Measurements from ENCODE around the gene PDLIM5.
"Not testable (repeated sequence)": the region's sequence is repeated elsewhere in the genome, so short reads cannot be mapped to it uniquely, and the experiment has no call there.

Gene PDLIM5

GRCh38 chr4:94451695-94452475 is at the start of gene PDLIM5:
Gene PDLIM5, plus strand, starts transcription at chr4:94451942. Its CDS starts 3,347 bp downstream, at chr4:94455289.
- peak; percentile 74 to 94 (median 86) for DNase-seq

GRCh38 chr4:94402439-94402838 is 49.3 kb upstream of the PDLIM5 start:
- DNase-seq = not testable (repeated sequence)

GRCh38 chr4:94403751-94404150 is 48.0 kb upstream of the PDLIM5 start:
- no peak for DNase-seq

GRCh38 chr4:94406668-94407437 is 44.9 kb upstream of the PDLIM5 start:
- DNase-seq = peak in 3 of 4 experiments; percentile 1

GRCh38 chr4:94407846-94408245 is 43.9 kb upstream of the PDLIM5 start:
- DNase-seq = no peak

- DNase-seq = no peak
Measured at GRCh38 chr4:94408549-94409374, 43.0 kb upstream of the PDLIM5 start.

GRCh38 chr4:94409375-94409679 is 42.4 kb upstream of the PDLIM5 start:
- no peak for DNase-seq

- no peak for DNase-seq
Measured at GRCh38 chr4:94409962-94410361, 41.8 kb upstream of the PDLIM5 start.

- DNase-seq = no peak
Measured at GRCh38 chr4:94410678-94411206, 41.0 kb upstream of the PDLIM5 start.

GRCh38 chr4:94411296-94411695 is 40.4 kb upstream of the PDLIM5 start:
- DNase-seq = no peak

GRCh38 chr4:94412019-94412657 is 39.6 kb upstream of the PDLIM5 start:
- no peak for DNase-seq

- DNase-seq = no peak
Measured at GRCh38 chr4:94412658-94413038, 39.1 kb upstream of the PDLIM5 start.

GRCh38 chr4:94413085-94413840 is 38.5 kb upstream of the PDLIM5 start:
- no peak for DNase-seq

- DNase-seq = no peak
Measured at GRCh38 chr4:94414907-94415306, 36.8 kb upstream of the PDLIM5 start.

GRCh38 chr4:94415448-94415847 is 36.3 kb upstream of the PDLIM5 start:
- DNase-seq = no peak

GRCh38 chr4:94416335-94416734 is 35.4 kb upstream of the PDLIM5 start:
- DNase-seq = no peak

- no peak for DNase-seq
Measured at GRCh38 chr4:94416981-94417380, 34.8 kb upstream of the PDLIM5 start.

GRCh38 chr4:94419549-94419948 is 32.2 kb upstream of the PDLIM5 start:
- DNase-seq = no peak

- no peak for DNase-seq
Measured at GRCh38 chr4:94419956-94420355, 31.8 kb upstream of the PDLIM5 start.

GRCh38 chr4:94420356-94420755 is 31.4 kb upstream of the PDLIM5 start:
- DNase-seq = no peak

- DNase-seq = no peak
Measured at GRCh38 chr4:94426783-94427182, 25.0 kb upstream of the PDLIM5 start.

- no peak for DNase-seq
Measured at GRCh38 chr4:94428884-94429283, 22.9 kb upstream of the PDLIM5 start.
